HepG2 (cell line): ENCODE data around the gene DLAT. TPM values are rescaled to one million over a fixed set of nuclear protein-coding genes. Genes with fewer than 3 reads are reported as not detected.
A peak's percentile ranks its signal among the peaks of the same experiment; 100 is the strongest.

Experiments
- DDIT3 ChIP-seq: sonication (generic); formaldehyde crosslinking; IDR thresholded peaks from 2 replicates; pipeline ENCODE4 v1.4.0; 2020; ENCODE audit warnings: mild to moderate bottlenecking, missing genetic modification reagents
- HNRNPH1 ChIP-seq: fragments of 200-400 bp; formaldehyde crosslinking; optimal IDR thresholded peaks from 2 replicates; pipeline ENCODE3; 2017; ENCODE audit warnings: mild to moderate bottlenecking, low read depth, low read length
- JUND ChIP-seq: sonication (generic); formaldehyde crosslinking; IDR thresholded peaks from 2 replicates; pipeline ENCODE4 v1.8.0; 2022; ENCODE audit warnings: mild to moderate bottlenecking, missing genetic modification reagents
- NCOR1 ChIP-seq: fragments of 200-600 bp; sonication (generic); IDR thresholded peaks from 2 replicates; pipeline ENCODE4 v1.7.0; 2017; ENCODE audit warnings: antibody characterized with exemption, low read length, borderline replicate concordance
- RARG ChIP-seq: sonication (generic); formaldehyde crosslinking; IDR thresholded peaks from 2 replicates; pipeline ENCODE4 v1.4.0; 2020; ENCODE audit warnings: low read depth, mild to moderate bottlenecking, missing genetic modification reagents
- SIN3A ChIP-seq: IDR thresholded peaks from 2 replicates; pipeline ENCODE4 v1.6.1; 2011; ENCODE audit warnings: low read depth, mild to moderate bottlenecking, control low read depth, low read length, borderline replicate concordance
- SNAI1 ChIP-seq: sonication (generic); formaldehyde crosslinking; IDR thresholded peaks from 2 replicates; pipeline ENCODE4 v1.5.0; 2020; ENCODE audit warnings: mild to moderate bottlenecking, missing genetic modification reagents, borderline replicate concordance
- ZBTB7B ChIP-seq: sonication (generic); formaldehyde crosslinking; IDR thresholded peaks from 2 replicates; pipeline ENCODE4 v1.4.0; 2020; ENCODE audit warnings: missing genetic modification reagents
- ZMYM2 ChIP-seq: sonication (generic); formaldehyde crosslinking; IDR thresholded peaks from 2 replicates; pipeline ENCODE4 v1.8.0; 2022; ENCODE audit warnings: mild to moderate bottlenecking, missing genetic modification reagents
- ZNF281 ChIP-seq: sonication (generic); formaldehyde crosslinking; IDR thresholded peaks from 2 replicates; pipeline ENCODE4 v1.4.0; 2020; ENCODE audit warnings: missing genetic modification reagents, borderline replicate concordance
- ZNF362 ChIP-seq: sonication (generic); formaldehyde crosslinking; IDR thresholded peaks from 2 replicates; pipeline ENCODE4 v1.4.0; 2020; ENCODE audit warnings: missing genetic modification reagents, mild to moderate bottlenecking, borderline replicate concordance
- ZNF407 ChIP-seq: sonication (generic); formaldehyde crosslinking; IDR thresholded peaks from one replicate; pipeline ENCODE4 v1.5.1; 2020; ENCODE audit warnings: mild to moderate bottlenecking, missing genetic modification reagents; ENCODE audit errors: not compliant biosample characterization
- ZNF564 ChIP-seq: sonication (generic); formaldehyde crosslinking; IDR thresholded peaks from 2 replicates; pipeline ENCODE4 v1.8.1; 2023; ENCODE audit warnings: mild to moderate bottlenecking, missing genetic modification reagents
- polyA plus RNA-seq, 8 experiments: library from polyadenylated mRNA; depleted of rRNA in 3 of 8; stranded (reverse) in 7 of 8; unstranded in 1 of 8; fragments of >200 nt; fragmentation: Illumina TruSeq in 4 of 8; extraction: Trizol in 4 of 8; gene quantifications; 2 replicates each; pipeline versions ENCODE4 v1.2.1 to v1.2.3, GENCODE V29; 2011 to 2016; ENCODE audit warnings: low read depth in 4 of 8, missing spikeins in 1 of 8, mixed read lengths in 1 of 8; ENCODE audit not compliant: insufficient read depth in 1 of 8
- total RNA-seq, 5 experiments: library from RNA; depleted of rRNA; stranded (reverse); fragments of >200 nt; fragmentation: Illumina TruSeq; extraction: Trizol; gene quantifications; 2 replicates each; pipeline ENCODE4 v1.2.3, GENCODE V29; 2016; ENCODE audit warnings: low read depth in 1 of 5

DLAT gene
- total and polyA plus RNA-seq, 2 of the 13 experiments (the other 11 are each of a cell fraction or from before 2014, with no cell fraction given), result 26.4 to 62.2 TPM

- TF ChIP-seq ZNF407 (CRISPR knock-in tag), result peak; percentile 68
- TF ChIP-seq SNAI1 (CRISPR knock-in tag), result no peak
- peak; percentile 92; the same call in 1 of the 2 replicates for TF ChIP-seq SIN3A
- no peak for TF ChIP-seq HNRNPH1
- 0 out of 2 replicates have a peak, but pooled peaks have one; percentile 19 for TF ChIP-seq ZNF362 (CRISPR knock-in tag)
- no peak for TF ChIP-seq ZMYM2 (CRISPR knock-in tag)
- peak; percentile 47; the same call in 1 of the 2 replicates for TF ChIP-seq ZBTB7B (CRISPR knock-in tag)
- TF ChIP-seq ZNF564, result 0 out of 2 replicates have a peak, but pooled peaks have one; percentile 44
- 0 out of 2 replicates have a peak, but pooled peaks have one; percentile 39 for TF ChIP-seq JUND (CRISPR knock-in tag)
- TF ChIP-seq DDIT3 (CRISPR knock-in tag), result 0 out of 2 replicates have a peak, but pooled peaks have one; percentile 1
- peak; percentile 43; the same call in 1 of the 2 replicates for TF ChIP-seq ZNF281 (CRISPR knock-in tag)
- no peak for TF ChIP-seq RARG (CRISPR knock-in tag)
- TF ChIP-seq NCOR1, result no peak
These were observed 61.4 kb downstream of the DLAT start, which contains the start of the genes SDHD and TIMM8B (continued) for GRCh38 chr11:112086422-112087191.
